ENCODE results near the gene PNRC1. TPM values are rescaled to one million over a fixed set of nuclear protein-coding genes. Genes with fewer than 3 reads are reported as not detected.

The PNRC1 gene
- total RNA-seq, 1 donor from 2014 or later: 93.2 TPM

DNA sequence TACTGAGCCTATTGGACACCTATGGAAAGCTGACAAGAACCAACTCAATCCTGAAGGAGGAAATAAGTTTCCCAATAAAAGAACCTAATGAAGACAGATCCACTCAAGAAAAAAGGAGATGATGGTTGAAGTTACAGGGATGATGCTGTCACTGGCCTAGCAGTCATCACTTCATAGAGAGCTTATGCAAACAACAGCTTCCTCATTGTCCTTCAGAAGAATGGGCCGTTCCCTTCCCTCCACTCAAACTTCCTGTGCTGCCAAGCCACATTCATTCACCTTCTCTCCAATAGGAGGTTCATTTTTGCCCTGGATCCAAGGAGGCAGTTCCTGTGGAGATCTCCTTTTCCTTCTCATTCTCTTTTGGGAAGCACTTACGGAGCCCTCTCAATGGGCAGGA is 51.5 kb downstream of the PNRC1 start:
- TF ChIP-seq, protein P1, sequence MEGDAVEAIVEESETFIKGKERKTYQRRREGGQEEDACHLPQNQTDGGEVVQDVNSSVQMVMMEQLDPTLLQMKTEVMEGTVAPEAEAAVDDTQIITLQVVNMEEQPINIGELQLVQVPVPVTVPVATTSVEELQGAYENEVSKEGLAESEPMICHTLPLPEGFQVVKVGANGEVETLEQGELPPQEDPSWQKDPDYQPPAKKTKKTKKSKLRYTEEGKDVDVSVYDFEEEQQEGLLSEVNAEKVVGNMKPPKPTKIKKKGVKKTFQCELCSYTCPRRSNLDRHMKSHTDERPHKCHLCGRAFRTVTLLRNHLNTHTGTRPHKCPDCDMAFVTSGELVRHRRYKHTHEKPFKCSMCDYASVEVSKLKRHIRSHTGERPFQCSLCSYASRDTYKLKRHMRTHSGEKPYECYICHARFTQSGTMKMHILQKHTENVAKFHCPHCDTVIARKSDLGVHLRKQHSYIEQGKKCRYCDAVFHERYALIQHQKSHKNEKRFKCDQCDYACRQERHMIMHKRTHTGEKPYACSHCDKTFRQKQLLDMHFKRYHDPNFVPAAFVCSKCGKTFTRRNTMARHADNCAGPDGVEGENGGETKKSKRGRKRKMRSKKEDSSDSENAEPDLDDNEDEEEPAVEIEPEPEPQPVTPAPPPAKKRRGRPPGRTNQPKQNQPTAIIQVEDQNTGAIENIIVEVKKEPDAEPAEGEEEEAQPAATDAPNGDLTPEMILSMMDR (IDR thresholded peaks at IDR 0.05; ENCODE audit: insufficient read depth, low read depth, low read length): no peak
- TF ChIP-seq EZH2 (IDR thresholded peaks at IDR 0.05; ENCODE audit: insufficient read depth, low read length): no peak
- Histone ChIP-seq H3K9me3 (ENCODE audit: insufficient read depth, low read depth, low read length) (no peaks in the 10 kb centered on the region), H3K4me3 (ENCODE audit: insufficient read depth, low read depth, low read length) (no peak overlapping the region), H3K9ac (ENCODE audit: low read length) (no peak overlapping the region), H4K20me1 (ENCODE audit: insufficient read depth, low read length) (no peaks in the 10 kb centered on the region), H3K79me2 (ENCODE audit: insufficient read depth, low read length) (no peaks in the 10 kb centered on the region), H3K36me3 (ENCODE audit: insufficient read depth, low read length) (no peaks in the 10 kb centered on the region), H2AFZ (ENCODE audit: low read depth, low read length) (no peak overlapping the region), H3K4me1 (ENCODE audit: insufficient read depth, low read length) (no peaks in the 10 kb centered on the region), H3K4me2 (ENCODE audit: low read length) (no peak overlapping the region), H3K27me3 (ENCODE audit: insufficient read depth, low read length) (peaks cover 3% of the 10 kb centered on the region), H3K27ac (ENCODE audit: low read depth, low read length) (no peak overlapping the region)
- Mint-ChIP-seq H3K9me3 (ENCODE audit: unreplicated experiment) (peaks cover 7% of the 10 kb centered on the region), H3K36me3 (ENCODE audit: low read depth, unreplicated experiment) (peaks cover 4% of the 10 kb centered on the region), H3K27ac (ENCODE audit: unreplicated experiment) (no peak overlapping the region), H3K27me3 (ENCODE audit: low read depth, unreplicated experiment) (peaks cover 6% of the 10 kb centered on the region), H3K4me3 (ENCODE audit: unreplicated experiment) (no peak overlapping the region), H3K4me1 (ENCODE audit: low read depth, unreplicated experiment) (no peaks in the 10 kb centered on the region)
- DNase-seq (ENCODE audit: low read depth) (no peak), FAIRE-seq (no peak)

DNA sequence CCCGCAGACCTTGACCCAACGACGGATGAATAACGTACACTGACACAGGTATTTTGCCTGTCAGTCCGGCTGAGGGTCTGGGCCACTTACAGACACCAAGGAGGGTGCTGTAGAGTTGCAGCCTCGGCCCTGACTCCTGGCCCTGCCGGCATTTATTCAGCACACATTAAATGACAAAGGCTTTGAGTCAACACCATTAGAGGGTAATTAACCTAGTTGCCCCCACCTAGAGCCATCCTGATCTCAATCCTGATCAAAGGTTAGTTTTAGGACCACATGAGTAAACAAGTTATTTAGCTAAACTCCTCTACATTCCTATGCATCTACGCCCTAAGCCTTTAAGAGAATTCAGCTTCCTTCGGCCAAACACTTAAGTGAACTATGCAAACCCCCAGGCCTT is 53.4 kb downstream of the PNRC1 start:
- Histone ChIP-seq H3K27ac (ENCODE audit: low read depth, low read length) (no peak overlapping the region), H3K36me3 (ENCODE audit: insufficient read depth, low read length) (no peaks in the 10 kb centered on the region), H3K9me3 (ENCODE audit: insufficient read depth, low read depth, low read length) (no peaks in the 10 kb centered on the region), H3K9ac (ENCODE audit: low read length) (no peak overlapping the region), H2AFZ (ENCODE audit: low read depth, low read length) (no peak overlapping the region), H3K4me3 (ENCODE audit: insufficient read depth, low read depth, low read length) (no peak overlapping the region), H3K4me1 (ENCODE audit: insufficient read depth, low read length) (no peaks in the 10 kb centered on the region), H3K27me3 (ENCODE audit: insufficient read depth, low read length) (peaks cover 3% of the 10 kb centered on the region), H3K79me2 (ENCODE audit: insufficient read depth, low read length) (no peaks in the 10 kb centered on the region), H4K20me1 (ENCODE audit: insufficient read depth, low read length) (no peaks in the 10 kb centered on the region), H3K4me2 (ENCODE audit: low read length) (no peak overlapping the region)
- no peak overlapping the region for H3K4me3 Mint-ChIP-seq (ENCODE audit: unreplicated experiment)
- peaks cover under 1% of the 10 kb centered on the region for H3K4me1 Mint-ChIP-seq (ENCODE audit: low read depth, unreplicated experiment)
- TF ChIP-seq, protein P1 (IDR thresholded peaks at IDR 0.05; ENCODE audit: insufficient read depth, low read depth, low read length): no peak
- no peak overlapping the region for H3K27ac Mint-ChIP-seq (ENCODE audit: unreplicated experiment)
- peaks cover 3% of the 10 kb centered on the region for H3K27me3 Mint-ChIP-seq (ENCODE audit: low read depth, unreplicated experiment)
- no peak for FAIRE-seq
- peaks cover under 1% of the 10 kb centered on the region for H3K9me3 Mint-ChIP-seq (ENCODE audit: unreplicated experiment)
- DNase-seq (ENCODE audit: low read depth): no peak
- H3K36me3 Mint-ChIP-seq (ENCODE audit: low read depth, unreplicated experiment): peaks cover under 1% of the 10 kb centered on the region

- FAIRE-seq (no peak), DNase-seq (ENCODE audit: low read depth) (no peak)
- Mint-ChIP-seq H3K27me3 (ENCODE audit: low read depth, unreplicated experiment) (peaks cover 3% of the 10 kb centered on the region), H3K36me3 (ENCODE audit: low read depth, unreplicated experiment) (no peaks in the 10 kb centered on the region), H3K9me3 (ENCODE audit: unreplicated experiment) (no peaks in the 10 kb centered on the region), H3K27ac (ENCODE audit: unreplicated experiment) (no peak overlapping the region), H3K4me1 (ENCODE audit: low read depth, unreplicated experiment) (peaks cover 7% of the 10 kb centered on the region), H3K4me3 (ENCODE audit: unreplicated experiment) (no peak overlapping the region)
- Histone ChIP-seq H2AFZ (ENCODE audit: low read depth, low read length) (no peak overlapping the region), H3K27ac (ENCODE audit: low read depth, low read length) (no peak overlapping the region), H3K4me3 (ENCODE audit: insufficient read depth, low read depth, low read length) (no peak overlapping the region), H3K36me3 (ENCODE audit: insufficient read depth, low read length) (no peaks in the 10 kb centered on the region), H3K9me3 (ENCODE audit: insufficient read depth, low read depth, low read length) (no peaks in the 10 kb centered on the region), H4K20me1 (ENCODE audit: insufficient read depth, low read length) (no peaks in the 10 kb centered on the region), H3K4me1 (ENCODE audit: insufficient read depth, low read length) (peaks cover 3% of the 10 kb centered on the region), H3K79me2 (ENCODE audit: insufficient read depth, low read length) (no peaks in the 10 kb centered on the region), H3K4me2 (ENCODE audit: low read length) (no peak overlapping the region), H3K9ac (ENCODE audit: low read length) (no peak overlapping the region), H3K27me3 (ENCODE audit: insufficient read depth, low read length) (peaks cover 3% of the 10 kb centered on the region)
- no peak for TF ChIP-seq EZH2 (IDR thresholded peaks at IDR 0.05; ENCODE audit: insufficient read depth, low read length)
- TF ChIP-seq, protein P1 (IDR thresholded peaks at IDR 0.05; ENCODE audit: insufficient read depth, low read depth, low read length): no peak
These were observed 54.2 kb downstream of the PNRC1 start for GRCh38 chr6:89134723-89135122.

Other genes starting within 250 kb of the PNRC1 start
- 16.0 and 16.4 TPM in 2 replicates for gene RNGTT, start 117.1 kb upstream of the PNRC1 start, total RNA-seq
- 7.0 and 9.2 TPM in 2 replicates for gene SRSF12, start 37.3 kb downstream of the PNRC1 start, total RNA-seq
- 7.7 and 10.4 TPM in 2 replicates for gene PM20D2, start 65.3 kb downstream of the PNRC1 start, total RNA-seq
- not detected in 2 replicates for gene GABRR1, start 136.6 kb downstream of the PNRC1 start, total RNA-seq
- 0.34 and 0.61 TPM in 2 replicates for gene GABRR2, start 234.5 kb downstream of the PNRC1 start, total RNA-seq

All from astrocyte (in vitro differentiated cells and primary cell).